Heart right ventricle (tissue), 16 donors: ENCODE data around the gene COPB2. TPM values are rescaled to one million over a fixed set of nuclear protein-coding genes. Genes with fewer than 3 reads are reported as not detected.

ENCODE experiments used
- ATAC-seq, 8 donors: fragments of 200-7000 bp; cut with Tn5 transposase; one replicate each; pipeline ENCODE4 v1.9.1; 2020; ENCODE audit warnings: mild to moderate bottlenecking in 8 of 8, moderate library complexity in 8 of 8, moderate number of reproducible peaks in 1 of 8
- DNase-seq, 2 donors: peaks; one replicate each; pipeline ENCODE4 v3.0.0-alpha.2; 2020
- H3K27ac ChIP-seq, 10 donors: fragments of 200-600 bp; sonication (generic) in 2 of 10; one replicate each; pipeline versions ENCODE4 v1.5.0 to v1.8.0; 2020 to 2022; ENCODE audit warnings: mild to moderate bottlenecking in 3 of 10
- H3K27me3 ChIP-seq, 7 donors: fragments of 200-600 bp; one replicate each; pipeline ENCODE4 v1.8.0; 2021 to 2022; ENCODE audit warnings: mild to moderate bottlenecking in 2 of 7
- H3K36me3 ChIP-seq, 9 donors: fragments of 200-600 bp; sonication (generic) in 1 of 9; one replicate each; pipeline versions ENCODE4 v1.5.0 to v1.8.0; 2020 to 2022; ENCODE audit warnings: mild to moderate bottlenecking in 2 of 9
- H3K4me1 ChIP-seq, 9 donors: fragments of 200-600 bp; sonication (generic) in 1 of 9; one replicate each; pipeline versions ENCODE4 v1.5.0 to v1.8.0; 2020 to 2022; ENCODE audit warnings: mild to moderate bottlenecking in 4 of 9
- H3K4me3 ChIP-seq, 10 donors: fragments of 200-600 bp; sonication (generic) in 2 of 10; one replicate each; pipeline versions ENCODE4 v1.5.0 to v1.8.0; 2020 to 2022; ENCODE audit warnings: mild to moderate bottlenecking in 7 of 10, moderate library complexity in 2 of 10
- H3K9me3 ChIP-seq, 11 donors: fragments of 200-600 bp in 10 of 11; sonication (generic) in 2 of 11; one replicate each; pipeline versions ENCODE4 v1.5.0 to v1.8.0; 2013 to 2022; ENCODE audit warnings: mild to moderate bottlenecking in 2 of 11, control low read depth in 1 of 11, moderate library complexity in 1 of 11
- CTCF ChIP-seq, 9 donors: fragments of 200-600 bp; sonication (generic) in 2 of 9; IDR thresholded peaks; one replicate each; pipeline versions ENCODE4 v1.5.0 to v1.8.0; 2021 to 2022; ENCODE audit warnings: antibody characterized with exemption in 9 of 9, mild to moderate bottlenecking in 5 of 9, moderate library complexity in 1 of 9
- WGBS, 2 donors: extraction: QIAGEN DNeasy Blood & Tissue Kit; methylation state at CpG; one replicate each; pipeline ENCODE4 v1.1.7; 2013; ENCODE audit warnings: inconsistent platforms in 1 of 2; 5-methylcytosine and 5-hydroxymethylcytosine counted together
- intact Hi-C, 10 donors: fragments of 100-400 bp; cut with DNase I; formaldehyde crosslinking; loops; one replicate each; pipeline versions ENCODE4 v1.11.1 to v1.14.2; 2022
- polyA plus RNA-seq, 2 donors: library from polyadenylated mRNA; stranded (reverse); fragments of 200-250 nt; gene quantifications; one replicate each; pipeline ENCODE4 v1.2.3, GENCODE V29; 2013
- total RNA-seq, 10 donors: library from RNA; stranded (reverse); fragmentation: NEBNext Ultra II Directional in 3 of 10; extraction: Animal tissue kit (Norgen Biotek cat#: 25700) in 3 of 10; gene quantifications; one replicate each; pipeline versions ENCODE4 v1.2.1 to v1.2.4, GENCODE V29; 2021 to 2023
- donor health status: Arrhythmogenic right ventricular cardiomyopathy.
- donor health status: ischemic (EF 13 %, LVEDD 7.1; RV severe dilation, severe dysfunction).
- donor health status: healthy with polysubstance abuse.
- donor health status: DM: no; HTN: yes; CAD: no.
- donor health status: DM: no; HTN: no; CAD: no.
- donor health status: ischemic (EF 25% LVEDD 6.9; RV normal size, moderate dysfunction).
- donor health status: ischemic (EF 25% LVEDD 5.7; RV mildly dilated, moderate dysfunction).
- donor health status: healthy.
- donor health status: DM: yes; HTN: yes; CAD: no.
- donor health status: Ischemic cardiomyopathy.
- donor health status: ischemic (EF 35%, LVEDD 5.7; RV mildly dilated, moderate dysfunction).
- donor health status: nonischemic (EF 11% LVEDD 7.7; RV severe dilation, severe dysfunction).
- donor health status: DM: yes; HTN: yes; CAD: no.
- donor health status: PGD.
- donor health status: ischemic (EF 29% LVEDD 5.4; RV normal size, mild dysfunction).
- donor health status: nonischemic (EF 23%, LVEDD 6.1; RV moderate dilation, normal function).

COPB2 gene
- total and polyA plus RNA-seq, 12 donors: 15.4 to 79.7 (median 65.2) TPM

- no peak for TF ChIP-seq CTCF (IDR thresholded peaks at IDR 0.05)
- ATAC-seq: no peak
- Histone ChIP-seq H3K36me3 (no peaks in the 10 kb centered on the region), H3K27me3 (peaks cover 0 to 50% (median 29%) of the 10 kb centered on the region in 7 donors), H3K9me3 (no peaks in the 10 kb centered on the region), H3K4me3 (no peak overlapping the region), H3K27ac (no peak overlapping the region), H3K4me1 (no peaks in the 10 kb centered on the region)
- WGBS, 2 donors: 75 to 76% methylated on average over 8 of the region's 8 CpGs
- no peak for DNase-seq
- intact Hi-C loops: no loop called here
These were observed 71.6 kb downstream of the COPB2 start for GRCh38 chr3:139317660-139318430.

GRCh38 chr3:139317215-139317614 lies 72.2 kb downstream of the COPB2 start:
- no peaks in the 10 kb centered on the region for H3K9me3 ChIP-seq
- intact Hi-C loops: no loop called here
- DNase-seq: no peak
- ATAC-seq: no peak
- no peaks in the 10 kb centered on the region for H3K36me3 ChIP-seq
- no peak overlapping the region for H3K27ac ChIP-seq
- H3K4me3 ChIP-seq: no peak overlapping the region
- H3K27me3 ChIP-seq: peaks cover 0 to 50% (median 29%) of the 10 kb centered on the region in 7 donors
- no peak for TF ChIP-seq CTCF (IDR thresholded peaks at IDR 0.05)
- no peaks in the 10 kb centered on the region for H3K4me1 ChIP-seq
- 64 to 68% methylated on average over 6 of the region's 6 CpGs for WGBS, 2 donors

- DNase-seq (no peak), ATAC-seq (no peak)
- 82 to 86% methylated on average over 5 of the region's 5 CpGs for WGBS, 2 donors
- peaks cover 0 to 42% (median 25%) of the 10 kb centered on the region in 7 donors for H3K27me3 ChIP-seq
- no peak overlapping the region for H3K27ac ChIP-seq
- no peaks in the 10 kb centered on the region for H3K4me1 ChIP-seq
- intact Hi-C loops: no loop called here
- TF ChIP-seq CTCF (IDR thresholded peaks at IDR 0.05): no peak
- H3K9me3 ChIP-seq: no peaks in the 10 kb centered on the region
- no peak overlapping the region for H3K4me3 ChIP-seq
- no peaks in the 10 kb centered on the region for H3K36me3 ChIP-seq
These were observed 75.5 kb downstream of the COPB2 start for GRCh38 chr3:139313921-139314320.

- no peak for TF ChIP-seq CTCF (IDR thresholded peaks at IDR 0.05)
- Histone ChIP-seq H3K4me1 (no peaks in the 10 kb centered on the region), H3K27me3 (peaks cover 0 to 37% (median 15%) of the 10 kb centered on the region in 7 donors), H3K9me3 (no peaks in the 10 kb centered on the region), H3K36me3 (no peaks in the 10 kb centered on the region), H3K4me3 (no peak overlapping the region), H3K27ac (no peak overlapping the region)
- no peak for ATAC-seq
- DNase-seq: no peak
- intact Hi-C loops: no loop called here
- 81 to 87% methylated on average over 2 of the region's 2 CpGs for WGBS, 2 donors
These were observed 76.5 kb downstream of the COPB2 start for GRCh38 chr3:139312959-139313358.
